Testis (tissue), 3 donors: ENCODE measurements around the gene COPS7A. TPM values are rescaled to one million over a fixed set of nuclear protein-coding genes. Genes with fewer than 3 reads are reported as not detected.
A peak's percentile ranks its signal among the peaks of the same experiment; 100 is the strongest.

Source experiments
- DNase-seq: peaks from one replicate; pipeline ENCODE4 v3.0.0-alpha.2; 2019
- H3K27ac ChIP-seq, 2 donors: fragments of 200-600 bp; sonication (generic); one replicate each; pipeline ENCODE4 v1.5.1; 2019
- H3K27me3 ChIP-seq: fragments of 200-600 bp; sonication (generic); one replicate; pipeline ENCODE4 v1.5.1; 2019
- H3K36me3 ChIP-seq: fragments of 200-600 bp; sonication (generic); one replicate; pipeline ENCODE4 v1.5.1; 2017; ENCODE audit warnings: low read depth; ENCODE audit errors: missing control alignments
- H3K4me1 ChIP-seq: fragments of 200-600 bp; sonication (generic); one replicate; pipeline ENCODE4 v1.5.1; 2019
- H3K4me3 ChIP-seq, 2 donors: fragments of 200-600 bp; sonication (generic); one replicate each; pipeline ENCODE4 v1.5.1; 2017 to 2019
- H3K9me3 ChIP-seq: fragments of 200-600 bp; sonication (generic); one replicate; pipeline ENCODE4 v1.5.1; 2017
- CTCF ChIP-seq, 3 experiments: fragments of 450-650 bp in 2 of 3; fragments of 200-600 bp in 1 of 3; sonication (generic) in 1 of 3; IDR thresholded peaks; one replicate each; pipeline ENCODE4 v1.5.1; 2016 to 2019; ENCODE audit warnings: antibody characterized with exemption in 3 of 3, mild to moderate bottlenecking in 2 of 3, moderate library complexity in 1 of 3
- POLR2A ChIP-seq: fragments of 450-650 bp; IDR thresholded peaks from one replicate; pipeline ENCODE4 v1.6.1; 2017; ENCODE audit warnings: antibody characterized with exemption, mild to moderate bottlenecking, moderate library complexity
- WGBS, 2 donors: methylation state at CpG; one replicate each; pipeline ENCODE4 v1.1.5; 2018; 5-methylcytosine and 5-hydroxymethylcytosine counted together
- intact Hi-C: fragments of 100-400 bp; cut with DNase I; formaldehyde crosslinking; loops from one replicate; pipeline ENCODE4 v1.15.1; 2023; ENCODE audit warnings: low total_unique reads
- polyA plus RNA-seq: library from polyadenylated mRNA; stranded (reverse); fragments of 350-450 nt; fragmentation: Illumina TruSeq; extraction: RNeasy Lipid Tissue Mini Kit (QIAGEN cat#74804); gene quantifications from one replicate; pipeline ENCODE4 v1.2.3, GENCODE V29; 2014; ENCODE audit warnings: low read depth, low replicate concordance; ENCODE audit not compliant: insufficient read depth
- total RNA-seq, 2 donors: library from RNA; depleted of rRNA; stranded (reverse); fragments of >200 nt; gene quantifications; one replicate each; pipeline ENCODE4 v1.2.3, GENCODE V29; 2016

COPS7A gene
- total and polyA plus RNA-seq, 3 donors from 2014 or later = 68.3 to 82.4 (median 69.4) TPM

GRCh38 chr12:6750506-6750905 lies 26.7 kb downstream of the COPS7A start:
- 86 to 88% methylated on average over 4 of the region's 4 CpGs for WGBS, 2 donors
- DNase-seq = no peak
- H3K9me3 ChIP-seq = no peaks in the 10 kb centered on the region
- no peak overlapping the region for H3K27ac ChIP-seq
- H3K27me3 ChIP-seq = no peaks in the 10 kb centered on the region
- H3K36me3 ChIP-seq = no peaks in the 10 kb centered on the region
- TF ChIP-seq POLR2A = no peak
- TF ChIP-seq CTCF (IDR thresholded peaks at IDR 0.05) = no peak
- H3K4me3 ChIP-seq = no peak overlapping the region
- intact Hi-C loops = no loop called here
- H3K4me1 ChIP-seq = peaks cover 13% of the 10 kb centered on the region

- Histone ChIP-seq H3K4me3 (peak overlapping the region in 1 of 2 donors; percentile 91), H3K27me3 (no peaks in the 10 kb centered on the region), H3K36me3 (no peaks in the 10 kb centered on the region), H3K9me3 (no peaks in the 10 kb centered on the region), H3K27ac (peak overlapping the region in 1 of 2 donors; percentile 99), H3K4me1 (peaks cover 13% of the 10 kb centered on the region)
- WGBS, 2 donors = 59 to 68% methylated on average over 7 of the region's 7 CpGs
- intact Hi-C loops = no loop called here
- no peak for DNase-seq
- no peak for TF ChIP-seq POLR2A
- no peak for TF ChIP-seq CTCF (IDR thresholded peaks at IDR 0.05)
These were observed 27.9 kb downstream of the COPS7A start for GRCh38 chr12:6751767-6752166.

GRCh38 chr12:6752167-6752920 lies 28.5 kb downstream of the COPS7A start:
- TF ChIP-seq CTCF (IDR thresholded peaks at IDR 0.05) (peak in 2 of 3 experiments; percentile 12 to 27), POLR2A (no peak)
- 2 to 5% methylated on average over 9 to 21 of the region's 24 CpGs for WGBS, 2 donors
- intact Hi-C loops = no loop called here
- H3K27ac ChIP-seq = peak overlapping the region; percentile 99
- no peaks in the 10 kb centered on the region for H3K36me3 ChIP-seq
- no peaks in the 10 kb centered on the region for H3K9me3 ChIP-seq
- peak overlapping the region; percentile 91 to 98 for H3K4me3 ChIP-seq
- peaks cover 13% of the 10 kb centered on the region for H3K4me1 ChIP-seq
- H3K27me3 ChIP-seq = no peaks in the 10 kb centered on the region
- peak; percentile 57 for DNase-seq

- 1% methylated on average over 22 to 32 of the region's 62 CpGs for WGBS, 2 donors
- intact Hi-C loops = no loop called here
These were observed 29.3 kb downstream of the COPS7A start, which contains the start of gene MLF2 for GRCh38 chr12:6752921-6753771. Gene MLF2, minus strand, starts transcription at chr12:6753141. Its CDS starts 807 bp downstream, at chr12:6752334.

More at GRCh38 chr12:6752921-6753771, 29.3 kb downstream of the COPS7A start, which contains the start of gene MLF2:
- Histone ChIP-seq H3K27me3 (no peaks in the 10 kb centered on the region), H3K36me3 (no peaks in the 10 kb centered on the region), H3K4me1 (peaks cover 13% of the 10 kb centered on the region), H3K4me3 (peak within 1 kb of the TSS; percentile 91 to 98), H3K9me3 (no peaks in the 10 kb centered on the region), H3K27ac (peak within 1 kb of the TSS; percentile 99)
- peak; percentile 98 for DNase-seq
- peak in 1 of 3 experiments; percentile 94 for TF ChIP-seq CTCF (IDR thresholded peaks at IDR 0.05)
- TF ChIP-seq POLR2A = peak; percentile 94
